ENCODE measurements around the gene RNASE11. TPM values are rescaled to one million over a fixed set of nuclear protein-coding genes. Genes with fewer than 3 reads are reported as not detected.

RNASE11 gene
- total RNA-seq, 2 experiments from 2014 or later, result not detected

DNA sequence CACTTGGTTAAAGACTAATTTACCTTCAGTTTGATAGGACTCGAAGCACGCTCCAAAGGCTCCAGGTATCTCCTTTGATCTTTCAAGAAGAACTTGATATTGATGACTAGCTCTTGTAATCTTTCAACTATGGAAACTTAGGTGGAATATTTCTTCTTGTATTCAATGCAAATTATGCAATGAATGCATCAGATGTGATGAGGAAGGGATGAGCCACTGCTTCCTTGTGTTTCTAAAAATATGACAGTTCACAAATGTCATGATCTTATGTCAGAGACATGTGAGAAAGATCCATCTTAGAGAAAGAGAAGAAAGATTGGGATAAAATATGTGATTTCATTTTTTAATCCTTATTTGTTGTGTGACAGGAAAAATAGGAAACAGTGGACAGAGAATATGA is 36.9 kb downstream of the RNASE11 start:
- CTCF ChIA-PET (ENCODE audit: unreplicated experiment), result no interaction called here
- TF ChIP-seq, protein P1, sequence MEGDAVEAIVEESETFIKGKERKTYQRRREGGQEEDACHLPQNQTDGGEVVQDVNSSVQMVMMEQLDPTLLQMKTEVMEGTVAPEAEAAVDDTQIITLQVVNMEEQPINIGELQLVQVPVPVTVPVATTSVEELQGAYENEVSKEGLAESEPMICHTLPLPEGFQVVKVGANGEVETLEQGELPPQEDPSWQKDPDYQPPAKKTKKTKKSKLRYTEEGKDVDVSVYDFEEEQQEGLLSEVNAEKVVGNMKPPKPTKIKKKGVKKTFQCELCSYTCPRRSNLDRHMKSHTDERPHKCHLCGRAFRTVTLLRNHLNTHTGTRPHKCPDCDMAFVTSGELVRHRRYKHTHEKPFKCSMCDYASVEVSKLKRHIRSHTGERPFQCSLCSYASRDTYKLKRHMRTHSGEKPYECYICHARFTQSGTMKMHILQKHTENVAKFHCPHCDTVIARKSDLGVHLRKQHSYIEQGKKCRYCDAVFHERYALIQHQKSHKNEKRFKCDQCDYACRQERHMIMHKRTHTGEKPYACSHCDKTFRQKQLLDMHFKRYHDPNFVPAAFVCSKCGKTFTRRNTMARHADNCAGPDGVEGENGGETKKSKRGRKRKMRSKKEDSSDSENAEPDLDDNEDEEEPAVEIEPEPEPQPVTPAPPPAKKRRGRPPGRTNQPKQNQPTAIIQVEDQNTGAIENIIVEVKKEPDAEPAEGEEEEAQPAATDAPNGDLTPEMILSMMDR (conservative IDR thresholded peaks at IDR 0.05; ENCODE audit: low read length), result no peak
- no peak for TF ChIP-seq EZH2phosphoT487 (IDR thresholded peaks at IDR 0.05; ENCODE audit: borderline replicate concordance, low read depth, low read length)
- no peak overlapping the region for H2AFZ ChIP-seq (ENCODE audit: low read length)
- intact Hi-C loops (cut with micrococcal nuclease; ENCODE audit: unreplicated experiment), result no loop called here
- no peaks in the 10 kb centered on the region for H4K20me1 ChIP-seq (ENCODE audit: insufficient read depth, low read length)
- H3K4me1 ChIP-seq (ENCODE audit: insufficient read depth, low read length, poor library complexity, severe bottlenecking), result no peaks in the 10 kb centered on the region
- POLR2A ChIA-PET, result interaction anchor here (1.2 kb wide), 1 partner anchor 72 kb away, joined by 3 read pairs; no protein-coding TSS in a partner anchor
- no peak overlapping the region for H3K27ac ChIP-seq (ENCODE audit: low read depth, low read length, poor library complexity, severe bottlenecking)
- no peak overlapping the region for H3K4me3 ChIP-seq (ENCODE audit: low read depth, low read length, poor library complexity, severe bottlenecking)
- H3K36me3 ChIP-seq (ENCODE audit: insufficient read depth, low read length), result no peaks in the 10 kb centered on the region
- H3K9me3 ChIP-seq (ENCODE audit: low read length), result no peaks in the 10 kb centered on the region
- H3K4me2 ChIP-seq (ENCODE audit: low read length), result no peak overlapping the region
- no peak for DNase-seq (ENCODE audit: low spot score)
- H3K9me2 ChIP-seq (ENCODE audit: insufficient read depth, low read length), result no peaks in the 10 kb centered on the region
- no peaks in the 10 kb centered on the region for H3K79me2 ChIP-seq (ENCODE audit: insufficient read depth, low read depth, low read length)
- BruUV-seq (replicated peaks), result no TSS peak

DNA sequence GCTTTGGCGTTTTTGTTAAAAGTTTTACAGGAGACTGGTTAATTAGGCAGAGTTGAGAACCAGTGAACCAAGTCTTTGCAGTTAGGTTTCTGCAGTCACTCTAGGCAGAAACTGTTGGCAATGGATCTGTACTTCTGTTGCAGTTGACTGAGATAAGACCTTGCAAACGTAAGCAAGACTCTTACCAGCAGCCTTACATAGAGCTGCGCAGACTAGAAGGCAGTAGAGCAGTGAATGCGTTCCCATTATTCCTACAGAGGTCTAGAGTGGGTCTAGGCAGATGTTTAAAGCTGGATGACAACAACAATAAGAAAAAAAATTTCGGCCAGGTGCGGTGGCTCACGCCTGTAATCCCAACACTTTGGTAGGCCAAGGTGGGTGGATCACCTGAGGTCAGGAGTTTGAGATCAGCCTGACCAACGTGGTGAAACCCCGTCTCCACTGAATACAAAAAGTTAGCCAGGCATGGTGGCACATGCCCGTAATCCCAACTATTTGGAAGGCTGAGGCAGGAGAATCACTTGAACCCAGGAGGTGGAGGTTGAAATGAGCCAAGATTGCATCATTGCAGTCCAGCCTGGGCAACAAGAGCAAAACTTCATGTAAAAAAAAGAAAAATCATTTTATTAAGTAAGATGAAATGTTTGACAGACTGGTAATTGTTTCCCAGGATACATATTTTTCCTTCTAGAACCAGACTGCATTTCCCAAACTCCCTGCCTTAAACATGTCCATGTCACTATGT is 39.2 kb downstream of the RNASE11 start:
- Histone ChIP-seq H4K20me1 (ENCODE audit: insufficient read depth, low read length) (no peaks in the 10 kb centered on the region), H2AFZ (ENCODE audit: low read length) (no peak overlapping the region), H3K36me3 (ENCODE audit: insufficient read depth, low read length) (no peaks in the 10 kb centered on the region), H3K9me2 (ENCODE audit: insufficient read depth, low read length) (no peaks in the 10 kb centered on the region), H3K9me3 (ENCODE audit: low read length) (no peaks in the 10 kb centered on the region), H3K27ac (ENCODE audit: low read depth, low read length, poor library complexity, severe bottlenecking) (no peak overlapping the region), H3K4me2 (ENCODE audit: low read length) (no peak overlapping the region), H3K4me1 (ENCODE audit: insufficient read depth, low read length, poor library complexity, severe bottlenecking) (no peaks in the 10 kb centered on the region), H3K79me2 (ENCODE audit: insufficient read depth, low read depth, low read length) (no peaks in the 10 kb centered on the region), H3K4me3 (ENCODE audit: low read depth, low read length, poor library complexity, severe bottlenecking) (no peak overlapping the region)
- DNase-seq (ENCODE audit: low spot score), result no peak
- no TSS peak for BruUV-seq (replicated peaks)
- intact Hi-C loops (cut with micrococcal nuclease; ENCODE audit: unreplicated experiment), result no loop called here
- TF ChIP-seq, protein P1 (conservative IDR thresholded peaks at IDR 0.05; ENCODE audit: low read length), result no peak
- TF ChIP-seq EZH2phosphoT487 (IDR thresholded peaks at IDR 0.05; ENCODE audit: borderline replicate concordance, low read depth, low read length), result no peak
- CTCF ChIA-PET (ENCODE audit: unreplicated experiment), result no interaction called here
- POLR2A ChIA-PET, result interaction anchor here (0.9 to 1.8 kb wide), 4 partner anchors 11 to 15 kb away, joined by 3 to 5 read pairs (median 4); no protein-coding TSS in a partner anchor

DNA sequence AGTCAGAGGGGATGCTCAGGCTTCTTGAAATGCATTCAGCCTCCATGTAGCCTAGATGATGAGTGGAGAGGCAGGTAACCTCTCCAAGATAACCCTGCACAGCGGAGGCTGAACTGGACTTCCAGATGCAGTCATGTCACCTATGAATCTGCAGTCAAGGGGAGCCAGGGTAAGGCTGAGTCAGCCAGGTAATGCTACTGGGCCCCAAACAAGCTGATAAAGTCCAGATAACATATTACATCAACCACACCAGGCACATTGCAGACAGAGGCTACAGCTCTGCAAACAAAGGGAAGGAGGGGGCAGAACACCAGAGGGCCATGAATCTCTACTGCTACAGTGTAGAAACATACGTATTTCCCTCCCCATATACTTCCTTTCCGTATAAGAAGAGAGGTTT is 40.9 kb downstream of the RNASE11 start:
- Histone ChIP-seq H3K36me3 (ENCODE audit: insufficient read depth, low read length) (no peaks in the 10 kb centered on the region), H3K27ac (ENCODE audit: low read depth, low read length, poor library complexity, severe bottlenecking) (no peak overlapping the region), H3K4me3 (ENCODE audit: low read depth, low read length, poor library complexity, severe bottlenecking) (no peak overlapping the region), H3K4me1 (ENCODE audit: insufficient read depth, low read length, poor library complexity, severe bottlenecking) (no peaks in the 10 kb centered on the region), H2AFZ (ENCODE audit: low read length) (no peak overlapping the region), H3K9me3 (ENCODE audit: low read length) (no peaks in the 10 kb centered on the region), H4K20me1 (ENCODE audit: insufficient read depth, low read length) (no peaks in the 10 kb centered on the region), H3K4me2 (ENCODE audit: low read length) (no peak overlapping the region), H3K79me2 (ENCODE audit: insufficient read depth, low read depth, low read length) (no peaks in the 10 kb centered on the region), H3K9me2 (ENCODE audit: insufficient read depth, low read length) (no peaks in the 10 kb centered on the region)
- BruUV-seq (replicated peaks), result no TSS peak
- DNase-seq (ENCODE audit: low spot score), result no peak
- intact Hi-C loops (cut with micrococcal nuclease; ENCODE audit: unreplicated experiment), result no loop called here
- TF ChIP-seq EZH2phosphoT487 (IDR thresholded peaks at IDR 0.05; ENCODE audit: borderline replicate concordance, low read depth, low read length), result no peak
- TF ChIP-seq, protein P1 (conservative IDR thresholded peaks at IDR 0.05; ENCODE audit: low read length), result no peak
- CTCF ChIA-PET (ENCODE audit: unreplicated experiment), result no interaction called here
- POLR2A ChIA-PET, result no interaction called here
